ENCODE data around the gene STK26.
"Not testable (repeated sequence)": the region's sequence is repeated elsewhere in the genome, so short reads cannot be mapped to it uniquely, and the experiment has no call there.

STK26 gene

GRCh38 chrX:132093239-132093860, 70.2 kb downstream of the STK26 start:
- H3K27ac ChIP-seq: no peak overlapping the region
- TF ChIP-seq, protein P1, sequence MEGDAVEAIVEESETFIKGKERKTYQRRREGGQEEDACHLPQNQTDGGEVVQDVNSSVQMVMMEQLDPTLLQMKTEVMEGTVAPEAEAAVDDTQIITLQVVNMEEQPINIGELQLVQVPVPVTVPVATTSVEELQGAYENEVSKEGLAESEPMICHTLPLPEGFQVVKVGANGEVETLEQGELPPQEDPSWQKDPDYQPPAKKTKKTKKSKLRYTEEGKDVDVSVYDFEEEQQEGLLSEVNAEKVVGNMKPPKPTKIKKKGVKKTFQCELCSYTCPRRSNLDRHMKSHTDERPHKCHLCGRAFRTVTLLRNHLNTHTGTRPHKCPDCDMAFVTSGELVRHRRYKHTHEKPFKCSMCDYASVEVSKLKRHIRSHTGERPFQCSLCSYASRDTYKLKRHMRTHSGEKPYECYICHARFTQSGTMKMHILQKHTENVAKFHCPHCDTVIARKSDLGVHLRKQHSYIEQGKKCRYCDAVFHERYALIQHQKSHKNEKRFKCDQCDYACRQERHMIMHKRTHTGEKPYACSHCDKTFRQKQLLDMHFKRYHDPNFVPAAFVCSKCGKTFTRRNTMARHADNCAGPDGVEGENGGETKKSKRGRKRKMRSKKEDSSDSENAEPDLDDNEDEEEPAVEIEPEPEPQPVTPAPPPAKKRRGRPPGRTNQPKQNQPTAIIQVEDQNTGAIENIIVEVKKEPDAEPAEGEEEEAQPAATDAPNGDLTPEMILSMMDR (conservative IDR thresholded peaks at IDR 0.05): no peak

DNA sequence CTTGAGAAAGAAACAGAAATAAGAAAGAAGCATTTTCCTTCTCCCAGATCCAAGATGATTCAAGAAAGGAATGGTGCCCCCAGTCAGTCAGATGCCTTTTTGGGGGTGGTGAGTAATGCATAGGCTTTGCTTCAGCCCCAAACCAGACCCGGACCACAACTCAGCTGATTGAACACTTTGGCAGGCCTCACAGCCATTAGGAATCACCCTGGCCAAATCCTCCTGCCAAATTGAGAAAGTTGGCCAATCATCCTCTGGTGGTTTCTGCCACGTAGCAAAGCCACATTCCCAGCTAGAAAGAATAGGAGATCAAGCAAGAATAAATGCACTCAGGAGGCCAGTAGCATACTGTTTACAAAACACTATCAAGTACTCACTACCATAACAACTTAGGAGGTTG, 71.1 kb downstream of the STK26 start:
- no peak overlapping the region for H3K27ac ChIP-seq
- TF ChIP-seq, protein P1 (conservative IDR thresholded peaks at IDR 0.05): no peak

DNA sequence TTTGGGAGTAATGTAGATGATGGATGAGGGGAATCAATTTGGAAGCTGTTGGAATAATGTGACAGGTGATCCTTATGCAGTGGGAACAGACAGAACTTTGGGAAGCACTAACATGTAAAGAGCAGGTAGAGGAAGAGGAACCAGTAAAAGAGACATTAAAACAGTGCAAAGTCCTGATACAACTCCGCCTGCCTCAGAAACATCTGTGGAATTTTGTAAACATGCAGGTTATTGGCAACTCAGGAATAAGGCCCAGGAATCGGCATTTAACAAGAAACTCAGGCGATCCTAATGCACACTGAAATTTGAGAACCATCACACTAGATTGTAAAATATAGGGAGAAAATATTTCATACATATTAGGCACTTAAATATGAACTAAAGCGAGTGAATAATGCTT, 75.6 kb downstream of the STK26 start:
- H3K27ac ChIP-seq: not testable (repeated sequence)

DNA sequence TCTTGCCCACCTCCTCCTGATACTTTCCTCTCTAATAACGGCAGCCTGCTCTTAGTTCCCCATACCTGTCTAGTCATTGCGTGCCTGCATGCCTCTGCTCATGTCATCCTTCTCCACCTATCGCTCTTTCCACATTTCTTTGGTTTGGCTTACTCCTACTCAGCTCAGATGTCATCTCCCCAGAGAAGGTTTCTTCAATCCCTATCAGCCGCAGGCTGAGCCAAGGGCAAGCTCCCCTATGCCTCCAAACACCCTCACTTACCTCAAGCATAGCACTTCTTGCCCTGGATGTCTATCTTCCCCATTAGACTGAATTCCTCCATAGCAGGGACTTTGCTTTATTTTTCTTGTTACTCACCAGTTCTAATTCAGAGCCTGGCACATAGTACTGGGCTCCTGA, 78.1 kb downstream of the STK26 start:
- no peak overlapping the region for H3K27ac ChIP-seq
- TF ChIP-seq, protein P1 (conservative IDR thresholded peaks at IDR 0.05): no peak

DNA sequence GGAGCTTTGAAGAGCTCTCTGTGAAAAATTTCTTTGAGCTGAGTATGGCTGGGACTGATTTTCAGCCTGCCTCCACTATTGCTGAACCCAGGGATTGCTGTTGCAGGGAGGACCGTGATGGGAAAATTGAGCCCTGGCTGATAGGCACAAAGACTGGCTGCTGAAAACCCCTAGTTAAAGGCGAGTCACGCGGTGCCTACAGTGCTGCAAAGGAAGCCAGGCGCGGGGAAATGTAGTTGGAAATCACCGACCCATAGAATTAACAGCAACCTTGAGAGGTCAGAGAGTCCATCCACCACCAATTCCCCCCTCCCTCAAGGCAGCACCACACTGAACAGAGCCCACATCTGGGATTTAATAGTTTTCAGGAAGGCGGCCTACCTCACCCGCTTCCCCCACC, 78.7 kb downstream of the STK26 start:
- no peak overlapping the region for H3K27ac ChIP-seq
- TF ChIP-seq, protein P1 (conservative IDR thresholded peaks at IDR 0.05): no peak

DNA sequence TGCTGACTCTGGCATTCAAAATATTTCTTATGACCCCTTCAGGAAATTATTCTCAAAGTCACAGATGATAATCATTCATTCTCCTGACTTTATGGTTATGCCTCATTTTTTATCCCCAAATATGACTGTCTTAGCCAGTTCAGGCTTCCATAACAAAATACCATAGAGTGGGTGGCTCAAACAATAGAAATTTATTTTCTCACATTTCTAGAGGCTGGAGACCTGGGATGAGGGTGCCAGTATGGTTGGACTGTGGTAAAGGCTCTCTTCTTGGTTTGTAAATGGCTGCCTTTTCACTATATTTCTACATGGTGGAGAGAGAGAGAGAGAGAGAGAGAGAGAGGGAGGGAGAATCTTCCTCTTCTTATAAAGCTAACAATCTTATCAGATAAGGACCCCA, 84.2 kb downstream of the STK26 start:
- TF ChIP-seq, protein P1 (conservative IDR thresholded peaks at IDR 0.05): no peak
- no peak overlapping the region for H3K27ac ChIP-seq

DNA sequence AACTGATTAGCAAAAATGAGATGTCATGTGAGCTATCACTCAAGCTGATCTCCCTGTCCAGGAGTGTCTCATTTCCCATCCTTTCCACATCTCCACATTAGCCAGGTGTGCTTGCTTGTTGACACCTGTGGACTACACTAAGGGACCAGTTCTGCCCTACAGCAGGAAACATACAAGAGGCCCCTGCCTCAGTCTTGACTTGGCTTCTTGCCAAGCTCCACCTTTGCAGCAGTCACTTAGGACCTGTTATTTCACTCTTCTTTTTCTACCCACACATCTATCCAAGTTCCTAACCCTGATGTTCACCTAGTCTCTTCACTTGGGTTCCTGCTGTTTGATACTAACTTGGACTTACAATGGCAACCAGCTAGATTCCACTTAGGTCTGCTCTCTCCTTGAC, 91.5 kb downstream of the STK26 start:
- no peak overlapping the region for H3K27ac ChIP-seq
- TF ChIP-seq, protein P1 (conservative IDR thresholded peaks at IDR 0.05): no peak

DNA sequence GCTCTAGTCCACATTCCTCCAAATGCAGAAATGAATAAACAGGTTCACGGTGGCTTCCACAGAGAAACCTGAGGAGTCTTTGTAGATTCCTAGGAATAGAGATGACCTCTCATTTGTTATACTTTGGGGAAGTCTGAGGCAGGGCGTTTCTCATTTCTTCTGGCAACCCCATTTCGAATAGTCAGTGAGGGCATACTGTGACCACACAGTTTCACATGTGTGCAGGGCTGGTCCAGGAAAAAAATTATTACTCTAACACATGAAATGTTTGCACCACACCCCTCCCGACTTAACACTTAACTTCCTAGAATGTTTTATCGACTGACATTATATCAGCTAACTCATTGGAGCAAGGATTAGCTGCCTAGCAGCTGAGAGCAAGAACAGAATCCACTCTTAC, 92.7 kb downstream of the STK26 start:
- no peak overlapping the region for H3K27ac ChIP-seq
- TF ChIP-seq, protein P1 (conservative IDR thresholded peaks at IDR 0.05): no peak
